K562 (cell line): Measurements from ENCODE around the gene DGCR2. TPM values are rescaled to one million over a fixed set of nuclear protein-coding genes. Genes with fewer than 3 reads are reported as not detected.

Source experiments
- ELF1 ChIP-seq: fragments of 200-800 bp; sonication (Bioruptor generic); IDR thresholded peaks from 2 replicates; pipeline ENCODE4 v1.6.1; 2016; ENCODE audit warnings: missing genetic modification characterization, missing compliant biosample characterization
- GATAD2B ChIP-seq: fragments of 450-650 bp; IDR thresholded peaks from 2 replicates; pipeline ENCODE4 v1.6.1; 2017; ENCODE audit warnings: mild to moderate bottlenecking, borderline replicate concordance
- HLTF ChIP-seq: fragments of 450-650 bp; IDR thresholded peaks from 2 replicates; pipeline ENCODE4 v1.6.1; 2016
- KAT7 ChIP-seq: sonication (generic); formaldehyde crosslinking; IDR thresholded peaks from 2 replicates; pipeline ENCODE4 v1.8.0; 2022; ENCODE audit warnings: missing genetic modification reagents, mild to moderate bottlenecking, borderline replicate concordance
- LARP7 ChIP-seq: fragments of 450-650 bp; IDR thresholded peaks from 2 replicates; pipeline ENCODE4 v1.6.1; 2016
- MYC ChIP-seq, 2 experiments: fragments of 250-450 bp in 1 of 2; sonication (Bioruptor Pico) in 1 of 2; IDR thresholded peaks; 2 replicates each; pipeline versions ENCODE4 v1.5.1 to v1.6.1; 2012 to 2021; ENCODE audit warnings: low read depth in 2 of 2, borderline replicate concordance in 1 of 2, improper control_type of control experiment in 1 of 2, low read length in 1 of 2, mild to moderate bottlenecking in 1 of 2, moderate library complexity in 1 of 2
- NR4A1 ChIP-seq, 2 experiments: fragments of 250-450 bp in 1 of 2; fragments of 450-650 bp in 1 of 2; sonication (Bioruptor Pico) in 1 of 2; IDR thresholded peaks; 2 replicates each; pipeline versions ENCODE4 v1.4.0 to v1.6.1; 2016 to 2020; ENCODE audit warnings: mild to moderate bottlenecking in 2 of 2, missing compliant biosample characterization in 1 of 2, missing genetic modification characterization in 1 of 2, moderate library complexity in 1 of 2
- RBM25 ChIP-seq: fragments of 200-400 bp; formaldehyde crosslinking; IDR thresholded peaks from 2 replicates; pipeline ENCODE4 v1.6.1; 2018; ENCODE audit warnings: low read length, low read depth, moderate library complexity; ENCODE audit not compliant: severe bottlenecking
- TCF7L2 ChIP-seq: fragments of 150-350 bp; IDR thresholded peaks from 2 replicates; pipeline ENCODE4 v1.6.1; 2016; ENCODE audit warnings: low read depth, mild to moderate bottlenecking, low read length, moderate library complexity
- WHSC1 ChIP-seq: IDR thresholded peaks from one replicate; pipeline ENCODE4 v1.6.1; 2012; ENCODE audit warnings: low read length, control low read depth, inconsistent platforms
- ZNF444 ChIP-seq: fragments of 250-450 bp; sonication (Bioruptor Pico); IDR thresholded peaks from 2 replicates; pipeline ENCODE4 v1.4.0; 2020; ENCODE audit warnings: mild to moderate bottlenecking, moderate library complexity
- polyA plus RNA-seq, 8 experiments: library from polyadenylated mRNA; depleted of rRNA in 4 of 8; stranded (reverse) in 5 of 8; unstranded in 3 of 8; fragments of >200 nt; fragmentation: Nextera tagmentation in 2 of 8; fragmentation: Illumina TruSeq in 1 of 8; extraction: Ambion mirVana in 2 of 8; extraction: Trizol in 1 of 8; gene quantifications; 2 replicates each; pipeline versions ENCODE4 v1.2.1 to v1.2.3, GENCODE V29; 2011 to 2014; ENCODE audit warnings: inconsistent platforms in 1 of 8, missing spikeins in 1 of 8
- total RNA-seq, 7 experiments: library from RNA; depleted of rRNA in 6 of 7; stranded (reverse); fragments of >200 nt in 6 of 7; fragmentation: Illumina TruSeq in 2 of 7; extraction: Trizol in 2 of 7; gene quantifications; 2 replicates each; pipeline versions ENCODE4 v1.2.1 to v1.2.3, GENCODE V29; 2011 to 2021; ENCODE audit warnings: low replicate concordance in 1 of 7
- TF ChIP-seq, protein P1 (sequence below): fragments of 450-650 bp; formaldehyde crosslinking; IDR thresholded peaks from 2 replicates; pipeline ENCODE4 v1.4.0; 2020; ENCODE audit warnings: mild to moderate bottlenecking, moderate library complexity
- TF ChIP-seq, protein P2 (sequence below): fragments of 450-650 bp; IDR thresholded peaks from 2 replicates; pipeline ENCODE4 v1.6.1; 2018; ENCODE audit not compliant: partially characterized antibody
- TF ChIP-seq, protein P3 (sequence below): fragments of 250-450 bp; sonication (Bioruptor Pico); IDR thresholded peaks from 2 replicates; pipeline ENCODE4 v1.4.0; 2020

Gene DGCR2
- total and polyA plus RNA-seq, 9 of the 15 experiments (the other 6 are each of a cell fraction or from before 2014, with no cell fraction given) = 0.69 to 101 (median 56.4) TPM

DNA sequence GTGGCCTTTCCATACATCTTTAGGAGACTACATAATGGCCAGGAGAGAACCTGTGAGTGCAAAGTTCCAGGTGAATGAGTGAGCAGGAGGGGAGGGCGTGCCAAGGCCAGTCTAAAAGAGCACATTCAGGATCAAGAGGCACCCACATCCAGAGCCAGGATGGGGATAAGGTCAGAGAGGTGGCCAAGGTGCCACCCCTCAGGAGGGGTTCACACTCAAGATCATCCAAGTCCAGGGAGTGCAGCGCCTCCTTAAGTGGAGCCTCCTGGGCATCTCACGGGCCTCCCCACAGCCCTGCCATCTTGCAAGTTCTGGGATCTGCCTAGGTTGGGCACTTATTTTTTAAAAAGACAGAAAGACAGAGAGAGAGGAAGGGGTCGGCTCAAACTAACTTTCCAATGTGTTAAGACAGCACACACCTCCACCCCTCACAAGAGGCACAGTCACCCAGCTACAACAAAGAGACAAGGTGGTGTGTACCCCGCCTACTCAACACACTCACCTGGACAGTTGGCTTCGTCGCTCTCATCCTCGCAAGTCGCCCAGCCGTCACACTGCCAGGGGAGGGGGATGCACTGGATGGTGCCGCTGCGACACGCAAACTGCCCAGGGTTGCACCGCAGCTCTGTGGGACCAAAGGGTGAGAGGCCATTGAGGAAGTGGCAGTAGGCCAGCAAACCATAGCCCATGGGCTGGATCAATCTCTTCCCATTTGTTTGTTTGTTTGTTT lies 33.2 kb downstream of the DGCR2 start (continued):
- TF ChIP-seq, protein P1, sequence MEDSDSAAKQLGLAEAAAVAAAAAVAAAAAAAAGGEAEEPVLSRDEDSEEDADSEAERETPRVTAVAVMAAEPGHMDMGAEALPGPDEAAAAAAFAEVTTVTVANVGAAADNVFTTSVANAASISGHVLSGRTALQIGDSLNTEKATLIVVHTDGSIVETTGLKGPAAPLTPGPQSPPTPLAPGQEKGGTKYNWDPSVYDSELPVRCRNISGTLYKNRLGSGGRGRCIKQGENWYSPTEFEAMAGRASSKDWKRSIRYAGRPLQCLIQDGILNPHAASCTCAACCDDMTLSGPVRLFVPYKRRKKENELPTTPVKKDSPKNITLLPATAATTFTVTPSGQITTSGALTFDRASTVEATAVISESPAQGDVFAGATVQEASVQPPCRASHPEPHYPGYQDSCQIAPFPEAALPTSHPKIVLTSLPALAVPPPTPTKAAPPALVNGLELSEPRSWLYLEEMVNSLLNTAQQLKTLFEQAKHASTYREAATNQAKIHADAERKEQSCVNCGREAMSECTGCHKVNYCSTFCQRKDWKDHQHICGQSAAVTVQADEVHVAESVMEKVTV (CRISPR knock-in tag) = no peak
- TF ChIP-seq ZNF444 (CRISPR knock-in tag) (no peak), WHSC1 (peak; percentile 29), LARP7 (no peak), ELF1 (tag) (no peak), MYC (IDR thresholded peaks at IDR 0.05; ENCODE audit: low read depth, low read length) (no peak), MYC (CRISPR knock-in tag; IDR thresholded peaks at IDR 0.05; ENCODE audit: borderline replicate concordance, low read depth) (no peak), NR4A1 (CRISPR knock-in tag; IDR thresholded peaks at IDR 0.05) (no peak), NR4A1 (tag; IDR thresholded peaks at IDR 0.05) (no peak), RBM25 (no peak), HLTF (no peak), KAT7 (CRISPR knock-in tag) (no peak), TCF7L2 (no peak), GATAD2B (no peak)
- TF ChIP-seq, protein P2, sequence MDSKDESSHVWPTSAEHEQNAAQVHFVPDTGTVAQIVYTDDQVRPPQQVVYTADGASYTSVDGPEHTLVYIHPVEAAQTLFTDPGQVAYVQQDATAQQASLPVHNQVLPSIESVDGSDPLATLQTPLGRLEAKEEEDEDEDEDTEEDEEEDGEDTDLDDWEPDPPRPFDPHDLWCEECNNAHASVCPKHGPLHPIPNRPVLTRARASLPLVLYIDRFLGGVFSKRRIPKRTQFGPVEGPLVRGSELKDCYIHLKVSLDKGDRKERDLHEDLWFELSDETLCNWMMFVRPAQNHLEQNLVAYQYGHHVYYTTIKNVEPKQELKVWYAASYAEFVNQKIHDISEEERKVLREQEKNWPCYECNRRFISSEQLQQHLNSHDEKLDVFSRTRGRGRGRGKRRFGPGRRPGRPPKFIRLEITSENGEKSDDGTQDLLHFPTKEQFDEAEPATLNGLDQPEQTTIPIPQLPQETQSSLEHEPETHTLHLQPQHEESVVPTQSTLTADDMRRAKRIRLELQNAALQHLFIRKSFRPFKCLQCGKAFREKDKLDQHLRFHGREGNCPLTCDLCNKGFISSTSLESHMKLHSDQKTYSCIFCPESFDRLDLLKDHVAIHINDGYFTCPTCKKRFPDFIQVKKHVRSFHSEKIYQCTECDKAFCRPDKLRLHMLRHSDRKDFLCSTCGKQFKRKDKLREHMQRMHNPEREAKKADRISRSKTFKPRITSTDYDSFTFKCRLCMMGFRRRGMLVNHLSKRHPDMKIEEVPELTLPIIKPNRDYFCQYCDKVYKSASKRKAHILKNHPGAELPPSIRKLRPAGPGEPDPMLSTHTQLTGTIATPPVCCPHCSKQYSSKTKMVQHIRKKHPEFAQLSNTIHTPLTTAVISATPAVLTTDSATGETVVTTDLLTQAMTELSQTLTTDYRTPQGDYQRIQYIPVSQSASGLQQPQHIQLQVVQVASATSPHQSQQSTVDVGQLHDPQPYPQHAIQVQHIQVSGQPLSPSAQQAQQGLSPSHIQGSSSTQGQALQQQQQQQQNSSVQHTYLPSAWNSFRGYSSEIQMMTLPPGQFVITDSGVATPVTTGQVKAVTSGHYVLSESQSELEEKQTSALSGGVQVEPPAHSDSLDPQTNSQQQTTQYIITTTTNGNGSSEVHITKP = peak; percentile 39
- TF ChIP-seq, protein P3, sequence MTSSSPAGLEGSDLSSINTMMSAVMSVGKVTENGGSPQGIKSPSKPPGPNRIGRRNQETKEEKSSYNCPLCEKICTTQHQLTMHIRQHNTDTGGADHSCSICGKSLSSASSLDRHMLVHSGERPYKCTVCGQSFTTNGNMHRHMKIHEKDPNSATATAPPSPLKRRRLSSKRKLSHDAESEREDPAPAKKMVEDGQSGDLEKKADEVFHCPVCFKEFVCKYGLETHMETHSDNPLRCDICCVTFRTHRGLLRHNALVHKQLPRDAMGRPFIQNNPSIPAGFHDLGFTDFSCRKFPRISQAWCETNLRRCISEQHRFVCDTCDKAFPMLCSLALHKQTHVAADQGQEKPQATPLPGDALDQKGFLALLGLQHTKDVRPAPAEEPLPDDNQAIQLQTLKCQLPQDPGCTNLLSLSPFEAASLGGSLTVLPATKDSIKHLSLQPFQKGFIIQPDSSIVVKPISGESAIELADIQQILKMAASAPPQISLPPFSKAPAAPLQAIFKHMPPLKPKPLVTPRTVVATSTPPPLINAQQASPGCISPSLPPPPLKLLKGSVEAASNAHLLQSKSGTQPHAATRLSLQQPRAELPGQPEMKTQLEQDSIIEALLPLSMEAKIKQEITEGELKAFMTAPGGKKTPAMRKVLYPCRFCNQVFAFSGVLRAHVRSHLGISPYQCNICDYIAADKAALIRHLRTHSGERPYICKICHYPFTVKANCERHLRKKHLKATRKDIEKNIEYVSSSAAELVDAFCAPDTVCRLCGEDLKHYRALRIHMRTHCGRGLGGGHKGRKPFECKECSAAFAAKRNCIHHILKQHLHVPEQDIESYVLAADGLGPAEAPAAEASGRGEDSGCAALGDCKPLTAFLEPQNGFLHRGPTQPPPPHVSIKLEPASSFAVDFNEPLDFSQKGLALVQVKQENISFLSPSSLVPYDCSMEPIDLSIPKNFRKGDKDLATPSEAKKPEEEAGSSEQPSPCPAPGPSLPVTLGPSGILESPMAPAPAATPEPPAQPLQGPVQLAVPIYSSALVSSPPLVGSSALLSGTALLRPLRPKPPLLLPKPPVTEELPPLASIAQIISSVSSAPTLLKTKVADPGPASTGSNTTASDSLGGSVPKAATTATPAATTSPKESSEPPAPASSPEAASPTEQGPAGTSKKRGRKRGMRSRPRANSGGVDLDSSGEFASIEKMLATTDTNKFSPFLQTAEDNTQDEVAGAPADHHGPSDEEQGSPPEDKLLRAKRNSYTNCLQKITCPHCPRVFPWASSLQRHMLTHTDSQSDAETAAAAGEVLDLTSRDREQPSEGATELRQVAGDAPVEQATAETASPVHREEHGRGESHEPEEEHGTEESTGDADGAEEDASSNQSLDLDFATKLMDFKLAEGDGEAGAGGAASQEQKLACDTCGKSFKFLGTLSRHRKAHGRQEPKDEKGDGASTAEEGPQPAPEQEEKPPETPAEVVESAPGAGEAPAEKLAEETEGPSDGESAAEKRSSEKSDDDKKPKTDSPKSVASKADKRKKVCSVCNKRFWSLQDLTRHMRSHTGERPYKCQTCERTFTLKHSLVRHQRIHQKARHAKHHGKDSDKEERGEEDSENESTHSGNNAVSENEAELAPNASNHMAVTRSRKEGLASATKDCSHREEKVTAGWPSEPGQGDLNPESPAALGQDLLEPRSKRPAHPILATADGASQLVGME (CRISPR knock-in tag) = no peak
